SU-DHL-6 (cell line): ENCODE data around the gene BCL2L13.

Experiments
- CTCF ChIP-seq: fragments of 200-600 bp; sonication (generic); IDR thresholded peaks from one replicate; pipeline ENCODE4 v1.5.1; 2017; ENCODE audit warnings: antibody characterized with exemption, mild to moderate bottlenecking, low read length, moderate library complexity; ENCODE audit not compliant: insufficient read depth, poor library complexity, severe bottlenecking
- EZH2phosphoT487 ChIP-seq: fragments of 200-600 bp; sonication (generic), shearing (Covaris generic); conservative IDR thresholded peaks from 2 replicates; pipeline ENCODE4 v1.6.1; 2018; ENCODE audit warnings: mild to moderate bottlenecking, antibody characterized with exemption, low read length, moderate library complexity, mixed read lengths

GRCh38 chr22:17754233-17754925 is 115.8 kb downstream of the BCL2L13 start:
- TF ChIP-seq CTCF: no peak
- no peak for TF ChIP-seq EZH2phosphoT487
